Nephron progenitor cell (in vitro differentiated cells): ENCODE data around the gene AP3M1.

Experiments used
- DNase-seq: peaks from one replicate; pipeline ENCODE4 v3.0.0; 2021
- H3K27ac Mint-ChIP-seq: 2 replicates; pipeline ENCODE4 v1.8.0; 2021; ENCODE audit warnings: mild to moderate bottlenecking, moderate library complexity, mixed read lengths
- H3K27me3 Mint-ChIP-seq: 2 replicates; pipeline ENCODE4 v1.8.0; 2021; ENCODE audit warnings: mild to moderate bottlenecking, low read depth, mixed read lengths; ENCODE audit not compliant: poor library complexity
- H3K36me3 Mint-ChIP-seq: 2 replicates; pipeline ENCODE4 v1.8.0; 2021; ENCODE audit warnings: low read depth, mixed read lengths
- H3K4me1 Mint-ChIP-seq: 2 replicates; pipeline ENCODE4 v1.8.0; 2021; ENCODE audit warnings: mixed read lengths
- H3K4me3 Mint-ChIP-seq: 2 replicates; pipeline ENCODE4 v1.8.0; 2021; ENCODE audit warnings: mild to moderate bottlenecking, moderate library complexity, mixed read lengths
- H3K9me3 Mint-ChIP-seq: 2 replicates; pipeline ENCODE4 v1.8.0; 2021; ENCODE audit warnings: mild to moderate bottlenecking, moderate library complexity, mixed read lengths
- CTCF ChIP-seq: fragments of 200-600 bp; sonication (generic); IDR thresholded peaks from 2 replicates; pipeline ENCODE4 v1.5.0; 2021; ENCODE audit warnings: antibody characterized with exemption

The AP3M1 gene

GRCh38 chr10:74097776-74098175, 52.9 kb downstream of the AP3M1 start:
- Mint-ChIP-seq H3K4me3 (no peak overlapping the region), H3K27ac (peak overlapping the region; percentile 5), H3K36me3 (peaks cover 70% of the 10 kb centered on the region), H3K27me3 (no peaks in the 10 kb centered on the region), H3K4me1 (peaks cover 6% of the 10 kb centered on the region), H3K9me3 (no peaks in the 10 kb centered on the region)
- DNase-seq, result no peak
- no peak for TF ChIP-seq CTCF

- peaks cover 6% of the 10 kb centered on the region for H3K4me1 Mint-ChIP-seq
- DNase-seq, result no peak
- no peaks in the 10 kb centered on the region for H3K9me3 Mint-ChIP-seq
- TF ChIP-seq CTCF, result no peak
- peak overlapping the region; percentile 41 for H3K27ac Mint-ChIP-seq
- peaks cover 71% of the 10 kb centered on the region for H3K36me3 Mint-ChIP-seq
- no peaks in the 10 kb centered on the region for H3K27me3 Mint-ChIP-seq
- no peak overlapping the region for H3K4me3 Mint-ChIP-seq
These were observed 53.9 kb downstream of the AP3M1 start for GRCh38 chr10:74096777-74097176.

GRCh38 chr10:74094231-74094630, 56.4 kb downstream of the AP3M1 start:
- Mint-ChIP-seq H3K36me3 (peaks cover 72% of the 10 kb centered on the region), H3K4me1 (no peaks in the 10 kb centered on the region), H3K27me3 (no peaks in the 10 kb centered on the region), H3K4me3 (no peak overlapping the region), H3K9me3 (no peaks in the 10 kb centered on the region), H3K27ac (peak overlapping the region; percentile 82)
- no peak for TF ChIP-seq CTCF
- DNase-seq, result no peak

- no peak overlapping the region for H3K4me3 Mint-ChIP-seq
- peaks cover 72% of the 10 kb centered on the region for H3K36me3 Mint-ChIP-seq
- TF ChIP-seq CTCF, result no peak
- H3K9me3 Mint-ChIP-seq, result no peaks in the 10 kb centered on the region
- no peaks in the 10 kb centered on the region for H3K4me1 Mint-ChIP-seq
- H3K27me3 Mint-ChIP-seq, result no peaks in the 10 kb centered on the region
- H3K27ac Mint-ChIP-seq, result no peak overlapping the region
- no peak for DNase-seq
These were observed 57.0 kb downstream of the AP3M1 start for GRCh38 chr10:74093530-74094164.

- no peak for TF ChIP-seq CTCF
- H3K4me3 Mint-ChIP-seq, result no peak overlapping the region
- H3K36me3 Mint-ChIP-seq, result peaks cover 61% of the 10 kb centered on the region
- no peaks in the 10 kb centered on the region for H3K4me1 Mint-ChIP-seq
- no peak overlapping the region for H3K27ac Mint-ChIP-seq
- no peak for DNase-seq
- H3K27me3 Mint-ChIP-seq, result no peaks in the 10 kb centered on the region
- no peaks in the 10 kb centered on the region for H3K9me3 Mint-ChIP-seq
These were observed 58.3 kb downstream of the AP3M1 start for GRCh38 chr10:74092372-74092771.

GRCh38 chr10:74088722-74089121, 61.9 kb downstream of the AP3M1 start:
- no peak for TF ChIP-seq CTCF
- no peaks in the 10 kb centered on the region for H3K27me3 Mint-ChIP-seq
- no peaks in the 10 kb centered on the region for H3K9me3 Mint-ChIP-seq
- H3K27ac Mint-ChIP-seq, result peak overlapping the region; percentile 29
- H3K36me3 Mint-ChIP-seq, result peaks cover 47% of the 10 kb centered on the region
- no peak overlapping the region for H3K4me3 Mint-ChIP-seq
- DNase-seq, result no peak
- no peaks in the 10 kb centered on the region for H3K4me1 Mint-ChIP-seq
